ENCODE data around the gene CCL5.

GRCh38 chr17:35914354-35914753 is 34.2 kb upstream of the CCL5 start:
- TF ChIP-seq CTCF (IDR thresholded peaks at IDR 0.05 in 2 of 3, conservative IDR thresholded peaks at IDR 0.05 in 1 of 3; ENCODE audit: borderline replicate concordance in 1 of 3, insufficient read depth in 1 of 3, low read depth in 2 of 3, low read length in 2 of 3) (no peak), POLR2AphosphoS5 (IDR thresholded peaks at IDR 0.05; ENCODE audit: low read depth, low read length) (no peak), POLR2A (IDR thresholded peaks at IDR 0.05; ENCODE audit: borderline replicate concordance, extremely low read depth, insufficient read depth, insufficient read length) (no peak), ZNF274 (IDR thresholded peaks at IDR 0.05; ENCODE audit: low read depth, low read length) (no peak), ZFX (IDR thresholded peaks at IDR 0.05) (no peak), YY1 (IDR thresholded peaks at IDR 0.05; ENCODE audit: extremely low read depth, insufficient replicate concordance, low read depth, low read length) (no peak), EZH2phosphoT487 (IDR thresholded peaks at IDR 0.05; ENCODE audit: borderline replicate concordance) (no peak), RAD21 (IDR thresholded peaks at IDR 0.05; ENCODE audit: low read depth) (no peak), ELF1 (IDR thresholded peaks at IDR 0.05; ENCODE audit: borderline replicate concordance, low read depth) (no peak)

Data from HCT116 (cell line).